ENCODE results near the gene SLIT3. TPM values are rescaled to one million over a fixed set of nuclear protein-coding genes. Genes with fewer than 3 reads are reported as not detected.

The SLIT3 gene
- total and polyA plus RNA-seq, 8 donors, result 1.2 to 24.5 (median 8.6) TPM

DNA sequence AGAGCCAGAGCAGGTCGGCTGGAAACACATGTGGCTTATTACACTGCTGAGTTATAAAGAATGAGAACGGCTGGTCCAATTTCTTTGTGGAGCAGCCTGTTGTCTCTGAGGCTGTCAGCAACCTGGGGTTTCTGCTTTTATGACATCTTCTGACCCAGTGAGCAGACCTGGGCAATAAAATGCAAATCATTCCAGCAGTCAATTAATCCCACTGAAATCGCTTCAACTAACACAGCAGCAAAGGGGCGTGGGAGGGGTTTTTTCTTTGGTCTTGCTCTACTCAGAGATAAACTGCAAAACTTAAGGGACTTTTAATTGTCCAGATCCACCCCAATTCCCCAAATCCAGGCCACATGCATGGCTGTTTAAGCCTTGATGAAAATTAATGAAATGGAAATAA lies 215.7 kb downstream of the SLIT3 start:
- intact Hi-C loops (cut with DNase I; ENCODE audit: low total_unique reads), result no loop called here
- H3K27me3 ChIP-seq, result no peaks in the 10 kb centered on the region
- 79 to 93% (median 84%) methylated on average over 4 of the region's 4 CpGs for WGBS, 5 donors
- peaks cover 0 to 5% (median 0%) of the 10 kb centered on the region in 4 donors for H3K9me3 ChIP-seq
- no peak overlapping the region for H3K4me3 ChIP-seq
- no peak for DNase-seq
- H3K36me3 ChIP-seq, result no peaks in the 10 kb centered on the region
- H3K4me1 ChIP-seq, result no peaks in the 10 kb centered on the region
- H3K27ac ChIP-seq, result no peak overlapping the region
- TF ChIP-seq CTCF (IDR thresholded peaks at IDR 0.05) (no peak), POLR2A (IDR thresholded peaks at IDR 0.05) (no peak), POLR2AphosphoS5 (IDR thresholded peaks at IDR 0.05) (no peak), EP300 (IDR thresholded peaks at IDR 0.05) (no peak)

GRCh38 chr5:169084775-169085174 lies 216.2 kb downstream of the SLIT3 start:
- no peak for DNase-seq
- intact Hi-C loops (cut with DNase I; ENCODE audit: low total_unique reads), result no loop called here
- TF ChIP-seq POLR2A (IDR thresholded peaks at IDR 0.05) (no peak), EP300 (IDR thresholded peaks at IDR 0.05) (no peak), CTCF (IDR thresholded peaks at IDR 0.05) (no peak), POLR2AphosphoS5 (IDR thresholded peaks at IDR 0.05) (no peak)
- Histone ChIP-seq H3K27me3 (no peaks in the 10 kb centered on the region), H3K27ac (no peak overlapping the region), H3K4me1 (no peaks in the 10 kb centered on the region), H3K4me3 (no peak overlapping the region), H3K36me3 (no peaks in the 10 kb centered on the region), H3K9me3 (peaks cover 0 to under 1% (median 0%) of the 10 kb centered on the region in 4 donors)
- WGBS, 5 donors, result 65 to 80% (median 76%) methylated on average over 4 of the region's 4 CpGs

- 74 to 87% (median 83%) methylated on average over 8 of the region's 8 CpGs for WGBS, 5 donors
Measured at GRCh38 chr5:169083394-169084018, 217.4 kb downstream of the SLIT3 start.

GRCh38 chr5:169081000-169081724 lies 219.8 kb downstream of the SLIT3 start:
- TF ChIP-seq CTCF (IDR thresholded peaks at IDR 0.05) (no peak), EP300 (IDR thresholded peaks at IDR 0.05) (no peak)
- no peaks in the 10 kb centered on the region for H3K27me3 ChIP-seq
- H3K9me3 ChIP-seq, result no peaks in the 10 kb centered on the region
- no peak overlapping the region for H3K27ac ChIP-seq
- no peaks in the 10 kb centered on the region for H3K4me1 ChIP-seq
- intact Hi-C loops (cut with DNase I; ENCODE audit: low total_unique reads), result no loop called here
- no peak overlapping the region for H3K4me3 ChIP-seq
- 81 to 92% (median 87%) methylated on average over 7 to 9 of the region's 9 CpGs for WGBS, 5 donors
- H3K36me3 ChIP-seq, result no peaks in the 10 kb centered on the region
- DNase-seq, result no peak

More at GRCh38 chr5:169083394-169084018, 217.4 kb downstream of the SLIT3 start:
- no peaks in the 10 kb centered on the region for H3K4me1 ChIP-seq
- H3K27me3 ChIP-seq, result no peaks in the 10 kb centered on the region
- TF ChIP-seq EP300 (IDR thresholded peaks at IDR 0.05) (no peak), CTCF (IDR thresholded peaks at IDR 0.05) (no peak), POLR2AphosphoS5 (IDR thresholded peaks at IDR 0.05) (no peak), POLR2A (IDR thresholded peaks at IDR 0.05) (no peak)
- no peaks in the 10 kb centered on the region for H3K9me3 ChIP-seq
- no peak for DNase-seq
- H3K4me3 ChIP-seq, result no peak overlapping the region
- H3K36me3 ChIP-seq, result no peaks in the 10 kb centered on the region
- H3K27ac ChIP-seq, result no peak overlapping the region
- intact Hi-C loops (cut with DNase I; ENCODE audit: low total_unique reads), result no loop called here

Data from stomach (tissue), 9 donors.